ENCODE results near the gene SMS. TPM values are rescaled to one million over a fixed set of nuclear protein-coding genes. Genes with fewer than 3 reads are reported as not detected.

The SMS gene
- total RNA-seq, 2 experiments from 2014 or later: 100 to 124 TPM

GRCh38 chrX:21986596-21986995 is 46.1 kb downstream of the SMS start:
- Mint-ChIP-seq H3K4me1 (peaks cover 32% of the 10 kb centered on the region), H3K27ac (no peak overlapping the region), H3K4me3 (no peak overlapping the region), H3K36me3 (ENCODE audit: low read depth) (peaks cover 31% of the 10 kb centered on the region), H3K27me3 (no peaks in the 10 kb centered on the region), H3K9me3 (ENCODE audit: low read depth) (no peaks in the 10 kb centered on the region)
- CTCF ChIA-PET: interaction anchor here (1.6 to 1.9 kb wide), 2 partner anchors 76 to 149 kb away, joined by 5 to 14 read pairs; no protein-coding TSS in a partner anchor
- intact Hi-C loops (cut with DNase I, micrococcal nuclease): loop anchor here (5.0 to 10.0 kb wide), 4 partner anchors 44 to 1918 kb away; partner anchors contain the start of genes APOO (in 1 of the 2), CXorf58 (in 1 of the 2) and SMS (in 1 of the 2)
- POLR2A ChIA-PET: no interaction called here
- no peak for ATAC-seq
- no peak for DNase-seq

- H3K9me3 Mint-ChIP-seq (ENCODE audit: low read depth): no peaks in the 10 kb centered on the region
- peak overlapping the region; percentile 79 for H3K27ac Mint-ChIP-seq
- H3K36me3 Mint-ChIP-seq (ENCODE audit: low read depth): peaks cover 50% of the 10 kb centered on the region
- intact Hi-C loops (cut with DNase I, micrococcal nuclease): loop anchor here (5.0 to 10.0 kb wide), 4 partner anchors 47 to 1915 kb away; partner anchors contain the start of genes APOO (in 1 of the 2), CXorf58 (in 1 of the 2) and SMS (in 1 of the 2)
- H3K4me1 Mint-ChIP-seq: peaks cover 37% of the 10 kb centered on the region
- CTCF ChIA-PET: interaction anchor here (0.6 to 1.6 kb wide), 3 partner anchors 21 to 213 kb away, joined by 3 to 5 read pairs (median 3); no protein-coding TSS in a partner anchor
- ATAC-seq: peak; percentile 40
- H3K27me3 Mint-ChIP-seq: no peaks in the 10 kb centered on the region
- POLR2A ChIA-PET: no interaction called here
- H3K4me3 Mint-ChIP-seq: no peak overlapping the region
- DNase-seq: peak; percentile 51
These were observed 48.9 kb downstream of the SMS start for GRCh38 chrX:21989384-21989783.

GRCh38 chrX:21990832-21991231 is 50.3 kb downstream of the SMS start:
- Mint-ChIP-seq H3K4me3 (no peak overlapping the region), H3K4me1 (peaks cover 37% of the 10 kb centered on the region)
- CTCF ChIA-PET: no interaction called here

GRCh38 chrX:21991504-21991903 is 51.0 kb downstream of the SMS start:
- no peak for DNase-seq
- no peaks in the 10 kb centered on the region for H3K27me3 Mint-ChIP-seq
- H3K9me3 Mint-ChIP-seq (ENCODE audit: low read depth): no peaks in the 10 kb centered on the region
- peaks cover 56% of the 10 kb centered on the region for H3K36me3 Mint-ChIP-seq (ENCODE audit: low read depth)
- POLR2A ChIA-PET: no interaction called here
- peaks cover 42% of the 10 kb centered on the region for H3K4me1 Mint-ChIP-seq
- CTCF ChIA-PET: no interaction called here
- no peak overlapping the region for H3K27ac Mint-ChIP-seq
- peak; percentile 50 for ATAC-seq
- intact Hi-C loops (cut with DNase I, micrococcal nuclease): loop anchor here in 1 of 2 experiments (2.0 kb wide), 1 partner anchor 69 kb away; no protein-coding TSS in a partner anchor
- H3K4me3 Mint-ChIP-seq: no peak overlapping the region

More at GRCh38 chrX:21990832-21991231, 50.3 kb downstream of the SMS start:
- intact Hi-C loops (cut with DNase I, micrococcal nuclease): loop anchor here in 1 of 2 experiments (2.0 kb wide), 1 partner anchor 70 kb away; no protein-coding TSS in a partner anchor
- H3K27me3 Mint-ChIP-seq: no peaks in the 10 kb centered on the region
- POLR2A ChIA-PET: no interaction called here
- H3K27ac Mint-ChIP-seq: peak overlapping the region; percentile 72
- DNase-seq (no peak), ATAC-seq (no peak)
- H3K9me3 Mint-ChIP-seq (ENCODE audit: low read depth): no peaks in the 10 kb centered on the region
- peaks cover 51% of the 10 kb centered on the region for H3K36me3 Mint-ChIP-seq (ENCODE audit: low read depth)

DNA sequence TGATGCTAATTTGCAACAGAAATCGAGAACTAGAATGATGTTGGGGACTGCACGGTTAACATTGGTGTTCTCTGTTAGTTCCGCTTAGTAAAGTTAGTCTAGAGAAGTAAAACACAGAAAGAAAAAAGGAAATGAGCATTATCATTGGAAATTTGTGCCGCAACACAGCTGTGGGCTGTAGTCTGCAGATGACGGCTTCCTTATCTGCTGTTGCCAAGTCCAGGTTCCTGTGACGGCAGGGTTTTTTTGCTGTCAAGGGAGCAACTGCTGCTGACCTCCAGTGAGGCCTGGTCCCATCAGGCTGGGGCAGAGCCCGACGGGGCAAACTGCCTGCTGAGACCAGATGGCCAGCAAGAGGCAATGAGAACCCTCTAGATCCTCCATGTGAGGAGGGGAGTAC is 52.8 kb downstream of the SMS start:
- CTCF ChIA-PET: no interaction called here
- Mint-ChIP-seq H3K4me3 (no peak overlapping the region), H3K27me3 (no peaks in the 10 kb centered on the region), H3K9me3 (ENCODE audit: low read depth) (no peaks in the 10 kb centered on the region), H3K27ac (no peak overlapping the region), H3K36me3 (ENCODE audit: low read depth) (peaks cover 50% of the 10 kb centered on the region), H3K4me1 (peaks cover 50% of the 10 kb centered on the region)
- ATAC-seq: no peak
- no peak for DNase-seq
- intact Hi-C loops (cut with DNase I, micrococcal nuclease): no loop called here
- POLR2A ChIA-PET: no interaction called here

- peaks cover 35% of the 10 kb centered on the region for H3K36me3 Mint-ChIP-seq (ENCODE audit: low read depth)
- no peaks in the 10 kb centered on the region for H3K27me3 Mint-ChIP-seq
- intact Hi-C loops (cut with DNase I, micrococcal nuclease): no loop called here
- ChIA-PET POLR2A (no interaction called here), CTCF (interaction anchor here (0.8 to 1.3 kb wide), 2 partner anchors 11 to 12 kb away, joined by 3 read pairs; no protein-coding TSS in a partner anchor)
- DNase-seq: no peak
- H3K27ac Mint-ChIP-seq: peak overlapping the region; percentile 49
- ATAC-seq: peak; percentile 61
- no peaks in the 10 kb centered on the region for H3K9me3 Mint-ChIP-seq (ENCODE audit: low read depth)
- H3K4me3 Mint-ChIP-seq: no peak overlapping the region
- peaks cover 22% of the 10 kb centered on the region for H3K4me1 Mint-ChIP-seq
These were observed 56.5 kb downstream of the SMS start for GRCh38 chrX:21996872-21997455.

DNA sequence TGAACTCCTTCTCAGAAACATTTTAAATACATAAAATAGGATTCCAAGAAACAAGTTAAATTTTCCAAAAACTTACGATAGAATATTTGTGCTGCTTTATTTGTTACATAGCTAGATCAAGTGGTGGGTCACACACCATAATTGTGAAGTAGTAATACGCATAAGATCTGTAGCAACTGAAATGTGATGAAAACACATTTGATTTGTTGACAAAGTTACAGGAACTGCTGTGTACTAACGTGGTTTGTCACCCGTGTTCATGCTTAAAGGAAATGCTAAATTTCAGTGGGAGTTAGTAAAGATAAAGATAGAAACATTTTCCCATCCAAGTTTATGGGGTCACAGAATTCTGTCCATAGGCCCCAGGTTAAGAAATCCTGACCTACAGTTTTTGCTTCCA is 57.5 kb downstream of the SMS start:
- ATAC-seq: no peak
- no peak overlapping the region for H3K27ac Mint-ChIP-seq
- CTCF ChIA-PET: interaction anchor here (1.3 kb wide), 1 partner anchor 13 kb away, joined by 3 read pairs; no protein-coding TSS in a partner anchor
- H3K4me1 Mint-ChIP-seq: peaks cover 22% of the 10 kb centered on the region
- no peaks in the 10 kb centered on the region for H3K27me3 Mint-ChIP-seq
- no peak overlapping the region for H3K4me3 Mint-ChIP-seq
- POLR2A ChIA-PET: no interaction called here
- no peaks in the 10 kb centered on the region for H3K9me3 Mint-ChIP-seq (ENCODE audit: low read depth)
- peaks cover 34% of the 10 kb centered on the region for H3K36me3 Mint-ChIP-seq (ENCODE audit: low read depth)
- intact Hi-C loops (cut with DNase I, micrococcal nuclease): no loop called here
- DNase-seq: no peak

GRCh38 chrX:22004866-22005265 is 64.4 kb downstream of the SMS start:
- no peaks in the 10 kb centered on the region for H3K4me1 Mint-ChIP-seq
- intact Hi-C loops (cut with DNase I, micrococcal nuclease): no loop called here
- ChIA-PET POLR2A (no interaction called here), CTCF (no interaction called here)
- peaks cover 39% of the 10 kb centered on the region for H3K36me3 Mint-ChIP-seq (ENCODE audit: low read depth)
- DNase-seq (no peak), ATAC-seq (no peak)
- no peak overlapping the region for H3K4me3 Mint-ChIP-seq
- no peaks in the 10 kb centered on the region for H3K27me3 Mint-ChIP-seq
- no peak overlapping the region for H3K27ac Mint-ChIP-seq
- no peaks in the 10 kb centered on the region for H3K9me3 Mint-ChIP-seq (ENCODE audit: low read depth)

- H3K27me3 Mint-ChIP-seq: no peaks in the 10 kb centered on the region
- peaks cover 8% of the 10 kb centered on the region for H3K36me3 Mint-ChIP-seq (ENCODE audit: low read depth)
- intact Hi-C loops (cut with DNase I, micrococcal nuclease): no loop called here
- DNase-seq (no peak), ATAC-seq (no peak)
- H3K4me1 Mint-ChIP-seq: no peaks in the 10 kb centered on the region
- H3K4me3 Mint-ChIP-seq: no peak overlapping the region
- H3K9me3 Mint-ChIP-seq (ENCODE audit: low read depth): no peaks in the 10 kb centered on the region
- POLR2A ChIA-PET: no interaction called here
- H3K27ac Mint-ChIP-seq: no peak overlapping the region
- CTCF ChIA-PET: no interaction called here
These were observed 71.5 kb downstream of the SMS start for GRCh38 chrX:22012051-22012450.

DNA sequence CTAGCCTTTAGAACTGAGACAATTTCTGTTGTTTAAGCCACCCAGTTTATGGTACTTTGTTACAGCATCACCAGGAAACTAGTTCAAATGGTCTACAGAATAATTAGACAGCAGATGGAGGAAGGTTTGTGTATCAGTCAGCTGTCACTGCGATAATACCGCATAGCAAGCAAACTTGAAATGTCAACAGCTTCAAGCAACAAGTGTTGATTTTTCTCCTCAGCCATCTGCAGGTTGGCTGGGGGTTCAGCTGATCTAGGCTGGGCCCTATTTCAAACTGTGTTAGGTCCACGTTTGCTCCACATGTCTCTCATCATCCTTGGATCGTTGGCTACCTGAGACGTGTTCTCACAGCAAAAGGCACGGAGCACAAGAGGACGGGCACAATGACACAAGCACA is 72.4 kb downstream of the SMS start:
- Mint-ChIP-seq H3K27ac (no peak overlapping the region), H3K4me3 (no peak overlapping the region), H3K9me3 (ENCODE audit: low read depth) (no peaks in the 10 kb centered on the region), H3K27me3 (no peaks in the 10 kb centered on the region), H3K36me3 (ENCODE audit: low read depth) (peaks cover 6% of the 10 kb centered on the region), H3K4me1 (no peaks in the 10 kb centered on the region)
- intact Hi-C loops (cut with DNase I, micrococcal nuclease): no loop called here
- ATAC-seq: no peak
- no peak for DNase-seq
- ChIA-PET CTCF (no interaction called here), POLR2A (no interaction called here)

DNA sequence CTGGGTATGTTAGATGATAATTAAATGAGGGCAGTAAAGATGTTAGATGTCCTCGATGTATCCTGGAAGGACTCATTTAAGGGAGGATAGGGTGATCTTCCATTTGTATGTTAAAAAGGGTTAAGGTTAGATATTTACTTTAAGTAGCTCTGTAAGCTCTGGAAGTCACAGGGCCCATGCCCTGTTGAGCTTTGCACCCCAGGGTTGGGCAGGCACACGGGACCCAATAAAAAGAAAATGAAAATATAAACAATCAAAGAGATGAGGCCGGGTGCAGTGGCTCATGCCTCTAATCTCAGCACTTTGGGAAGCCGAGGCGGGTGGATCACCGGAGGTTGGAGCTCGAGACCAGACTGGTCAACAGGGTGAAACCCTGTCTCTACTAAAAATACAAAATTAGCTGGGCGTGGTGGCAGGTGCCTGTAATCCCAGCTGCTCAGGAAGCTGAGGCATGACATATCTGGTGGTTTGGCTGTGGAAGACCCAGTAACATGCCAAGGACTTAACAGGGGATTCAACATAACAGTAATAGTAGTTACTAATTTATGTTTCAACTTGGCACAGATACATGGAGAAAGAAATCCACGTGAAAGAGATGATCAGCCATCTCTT is 74.7 kb downstream of the SMS start:
- no peak for DNase-seq
- Mint-ChIP-seq H3K27ac (no peak overlapping the region), H3K36me3 (ENCODE audit: low read depth) (peaks cover under 1% of the 10 kb centered on the region), H3K27me3 (no peaks in the 10 kb centered on the region), H3K9me3 (ENCODE audit: low read depth) (no peaks in the 10 kb centered on the region), H3K4me1 (no peaks in the 10 kb centered on the region), H3K4me3 (no peak overlapping the region)
- ChIA-PET POLR2A (no interaction called here), CTCF (interaction anchor here (0.7 kb wide), 1 partner anchor 75 kb away, joined by 3 read pairs; no protein-coding TSS in a partner anchor)
- ATAC-seq: no peak
- intact Hi-C loops (cut with DNase I, micrococcal nuclease): no loop called here

DNA sequence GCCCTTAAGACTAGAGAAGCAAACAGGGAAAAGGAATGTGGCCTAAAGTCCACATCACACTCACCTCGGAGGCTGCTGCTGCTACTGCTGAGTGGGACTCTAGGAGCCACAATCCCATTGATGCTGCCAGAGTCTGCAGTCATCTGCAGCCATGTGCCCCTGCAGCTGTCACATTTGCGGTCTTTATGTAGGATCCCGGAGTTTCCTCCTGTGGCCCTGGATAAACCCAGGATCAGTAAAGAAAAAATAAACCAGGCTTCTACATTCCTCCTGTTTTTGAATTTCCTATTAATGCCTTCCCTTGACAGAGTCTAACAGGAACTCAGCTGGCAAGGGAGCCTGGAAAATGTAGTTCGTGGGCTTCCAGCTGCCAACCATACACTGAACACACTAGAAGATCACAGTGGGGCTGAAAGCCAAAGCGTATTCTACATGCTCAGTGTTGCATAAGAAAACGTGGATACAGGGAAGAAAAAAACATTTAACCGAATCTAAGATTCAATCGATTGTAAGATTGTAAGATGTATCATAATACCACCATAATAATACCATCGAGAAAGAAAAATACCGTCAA is 81.3 kb downstream of the SMS start:
- Mint-ChIP-seq H3K36me3 (ENCODE audit: low read depth) (no peaks in the 10 kb centered on the region), H3K27ac (no peak overlapping the region), H3K4me1 (peaks cover 3% of the 10 kb centered on the region), H3K4me3 (no peak overlapping the region), H3K9me3 (ENCODE audit: low read depth) (no peaks in the 10 kb centered on the region), H3K27me3 (no peaks in the 10 kb centered on the region)
- ChIA-PET POLR2A (no interaction called here), CTCF (no interaction called here)
- DNase-seq: no peak
- intact Hi-C loops (cut with DNase I, micrococcal nuclease): no loop called here
- no peak for ATAC-seq
